ENCODE measurements around the gene ABHD14A. TPM values are rescaled to one million over a fixed set of nuclear protein-coding genes. Genes with fewer than 3 reads are reported as not detected.
A peak's percentile ranks its signal among the peaks of the same experiment; 100 is the strongest.

Gene ABHD14A
- total and polyA plus RNA-seq, 2 of the 13 experiments (the other 11 are each of a cell fraction or from before 2014, with no cell fraction given), result 29.5 to 46.9 TPM

- TF ChIP-seq ZBTB2 (CRISPR knock-in tag; IDR thresholded peaks at IDR 0.05; ENCODE audit: low read depth) (no peak; the same call in 1 of the 2 replicates), ZNF20 (CRISPR knock-in tag; IDR thresholded peaks at IDR 0.05) (no peak), BCLAF1 (IDR thresholded peaks at IDR 0.05) (no peak), SRSF9 (IDR thresholded peaks at IDR 0.05; ENCODE audit: borderline replicate concordance, insufficient read depth, low read depth, low read length, poor library complexity, severe bottlenecking) (no peak), TCF7 (IDR thresholded peaks at IDR 0.05; ENCODE audit: low read depth) (no peak; the same call in 1 of the 2 replicates), CREM (IDR thresholded peaks at IDR 0.05) (peak; percentile 63; the same call in 1 of the 2 replicates), CREM (CRISPR knock-in tag; IDR thresholded peaks at IDR 0.05) (no peak), NFATC3 (CRISPR knock-in tag; IDR thresholded peaks at IDR 0.05) (no peak), ZNF180 (CRISPR knock-in tag; IDR thresholded peaks at IDR 0.05; ENCODE audit: borderline replicate concordance, low read depth) (no peak), HDAC6 (IDR thresholded peaks at IDR 0.05; ENCODE audit: low read depth, low read length) (no peak), ZNF547 (CRISPR knock-in tag; IDR thresholded peaks at IDR 0.05) (peak; percentile 31; the same call in 1 of the 2 replicates), ETV5 (CRISPR knock-in tag; IDR thresholded peaks at IDR 0.05; ENCODE audit: borderline replicate concordance) (peak; percentile 91), PHF5A (CRISPR knock-in tag; IDR thresholded peaks at IDR 0.05; ENCODE audit: low read depth, unreplicated experiment) (peak; percentile 76), RFX5 (IDR thresholded peaks at IDR 0.05; ENCODE audit: low read depth, low read length) (no peak), ZNF589 (CRISPR knock-in tag; conservative IDR thresholded peaks at IDR 0.05) (no peak), NR3C1 (CRISPR knock-in tag; IDR thresholded peaks at IDR 0.05) (no peak)
- TF ChIP-seq, protein P1, sequence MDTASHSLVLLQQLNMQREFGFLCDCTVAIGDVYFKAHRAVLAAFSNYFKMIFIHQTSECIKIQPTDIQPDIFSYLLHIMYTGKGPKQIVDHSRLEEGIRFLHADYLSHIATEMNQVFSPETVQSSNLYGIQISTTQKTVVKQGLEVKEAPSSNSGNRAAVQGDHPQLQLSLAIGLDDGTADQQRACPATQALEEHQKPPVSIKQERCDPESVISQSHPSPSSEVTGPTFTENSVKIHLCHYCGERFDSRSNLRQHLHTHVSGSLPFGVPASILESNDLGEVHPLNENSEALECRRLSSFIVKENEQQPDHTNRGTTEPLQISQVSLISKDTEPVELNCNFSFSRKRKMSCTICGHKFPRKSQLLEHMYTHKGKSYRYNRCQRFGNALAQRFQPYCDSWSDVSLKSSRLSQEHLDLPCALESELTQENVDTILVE (CRISPR knock-in tag; IDR thresholded peaks at IDR 0.05), result peak; percentile 72
- TF ChIP-seq, protein P2, sequence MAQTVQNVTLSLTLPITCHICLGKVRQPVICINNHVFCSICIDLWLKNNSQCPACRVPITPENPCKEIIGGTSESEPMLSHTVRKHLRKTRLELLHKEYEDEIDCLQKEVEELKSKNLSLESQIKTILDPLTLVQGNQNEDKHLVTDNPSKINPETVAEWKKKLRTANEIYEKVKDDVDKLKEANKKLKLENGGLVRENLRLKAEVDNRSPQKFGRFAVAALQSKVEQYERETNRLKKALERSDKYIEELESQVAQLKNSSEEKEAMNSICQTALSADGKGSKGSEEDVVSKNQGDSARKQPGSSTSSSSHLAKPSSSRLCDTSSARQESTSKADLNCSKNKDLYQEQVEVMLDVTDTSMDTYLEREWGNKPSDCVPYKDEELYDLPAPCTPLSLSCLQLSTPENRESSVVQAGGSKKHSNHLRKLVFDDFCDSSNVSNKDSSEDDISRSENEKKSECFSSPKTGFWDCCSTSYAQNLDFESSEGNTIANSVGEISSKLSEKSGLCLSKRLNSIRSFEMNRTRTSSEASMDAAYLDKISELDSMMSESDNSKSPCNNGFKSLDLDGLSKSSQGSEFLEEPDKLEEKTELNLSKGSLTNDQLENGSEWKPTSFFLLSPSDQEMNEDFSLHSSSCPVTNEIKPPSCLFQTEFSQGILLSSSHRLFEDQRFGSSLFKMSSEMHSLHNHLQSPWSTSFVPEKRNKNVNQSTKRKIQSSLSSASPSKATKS (CRISPR knock-in tag; IDR thresholded peaks at IDR 0.05), result no peak
Measured at GRCh38 chr3:51941798-51942602, 32.9 kb upstream of the ABHD14A start, which contains the start of the genes PARP3 and RRP9 (continued).

Data from HepG2 (cell line).